NCI-H510A treated with DMSO at 0.1 percent for 48 hours (cell line): ENCODE results near the gene ADAMTS9.
"Not testable (repeated sequence)": the region's sequence is repeated elsewhere in the genome, so short reads cannot be mapped to it uniquely, and the experiment has no call there.

ENCODE experiments used
- DNase-seq: peaks from one replicate; lab custom pipeline; 2025; lab: John Stamatoyannopoulos, UW

Gene ADAMTS9

DNA sequence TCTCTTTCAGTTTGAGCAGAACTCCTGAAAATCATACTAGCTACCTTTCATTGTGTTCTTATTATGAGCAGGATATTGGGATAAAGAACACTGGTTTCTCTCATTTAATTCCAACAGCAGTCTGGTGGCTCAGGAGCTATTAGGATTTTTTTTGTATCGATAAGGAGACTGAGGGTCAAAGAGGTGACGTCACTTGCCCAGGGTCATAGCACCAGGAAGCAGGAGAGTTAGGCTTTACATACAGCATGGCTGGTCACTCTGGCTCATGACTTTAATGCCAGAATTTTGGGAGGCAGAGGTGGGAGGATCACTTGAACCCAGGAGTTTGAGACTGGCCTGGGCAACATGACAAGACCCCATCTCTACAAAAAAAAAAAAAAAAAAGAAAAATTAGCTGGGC, 113.6 kb downstream of the ADAMTS9 start:
- no peak for DNase-seq

DNA sequence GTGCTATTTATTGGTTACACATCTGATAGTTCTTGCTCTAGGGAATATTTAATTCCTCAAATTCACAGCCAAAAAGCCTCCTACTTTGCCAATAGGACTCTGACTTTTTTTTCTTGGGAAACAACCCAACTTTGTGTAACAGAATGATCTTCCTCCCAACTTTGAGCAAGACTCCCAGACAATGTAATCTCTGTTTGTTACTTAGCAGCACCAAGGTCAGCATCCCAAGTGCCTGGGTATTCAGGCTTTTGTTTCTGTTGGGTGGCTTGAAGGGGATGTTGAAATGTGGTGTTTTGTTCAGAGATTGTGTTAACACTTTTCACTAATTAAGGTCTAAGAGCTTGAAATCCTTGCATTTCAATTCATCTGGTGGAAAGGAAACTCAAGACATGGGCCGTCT, 115.8 kb downstream of the ADAMTS9 start:
- DNase-seq, result no peak

DNA sequence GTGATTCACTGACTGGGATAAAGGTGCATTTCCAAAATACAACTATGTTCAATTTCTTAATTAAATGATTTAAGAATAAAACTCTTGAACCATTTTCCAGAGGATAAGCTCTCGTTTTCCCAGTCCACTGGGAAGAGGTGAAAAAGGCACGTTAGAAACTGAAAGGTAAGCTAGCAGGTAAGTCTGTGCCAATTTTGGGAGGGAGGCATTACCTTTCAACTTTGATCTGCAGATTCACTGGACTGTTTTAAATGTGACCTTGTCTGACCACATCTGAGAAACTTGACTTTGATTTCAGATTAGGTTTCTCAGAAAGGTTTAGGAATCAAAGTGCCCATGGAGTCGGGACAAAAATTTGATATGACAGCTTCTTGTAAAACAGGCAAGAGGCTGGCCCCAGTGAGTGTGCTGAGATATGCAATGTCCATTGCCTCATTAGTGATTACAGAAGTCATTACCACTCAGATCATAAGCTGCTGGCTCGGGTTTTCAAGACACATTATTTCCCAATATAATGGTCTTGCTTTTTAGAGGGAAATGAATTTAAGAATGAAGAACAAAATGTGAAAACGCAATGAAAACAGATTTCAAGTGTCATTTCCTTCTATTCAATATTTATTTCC, 118.8 kb downstream of the ADAMTS9 start:
- DNase-seq, result no peak

DNA sequence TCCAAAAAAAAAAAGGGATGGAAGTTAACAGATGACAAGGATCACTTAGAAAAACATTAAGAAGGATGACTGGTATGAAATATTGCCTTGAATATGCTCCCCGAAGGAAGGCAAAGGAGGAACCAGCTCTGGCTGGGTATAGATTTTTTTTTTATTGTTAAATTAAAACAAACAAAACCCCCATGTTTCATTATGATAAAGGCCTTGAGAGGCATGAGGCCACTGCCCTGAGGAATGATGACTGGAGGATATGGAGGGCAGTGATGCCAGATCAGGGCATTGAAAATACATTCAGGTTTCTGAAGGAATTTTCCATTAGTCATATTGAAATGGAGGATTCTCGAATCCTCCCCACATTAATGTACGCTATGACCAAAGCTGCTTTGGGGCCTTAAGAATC, 120.9 kb downstream of the ADAMTS9 start:
- DNase-seq, result no peak

DNA sequence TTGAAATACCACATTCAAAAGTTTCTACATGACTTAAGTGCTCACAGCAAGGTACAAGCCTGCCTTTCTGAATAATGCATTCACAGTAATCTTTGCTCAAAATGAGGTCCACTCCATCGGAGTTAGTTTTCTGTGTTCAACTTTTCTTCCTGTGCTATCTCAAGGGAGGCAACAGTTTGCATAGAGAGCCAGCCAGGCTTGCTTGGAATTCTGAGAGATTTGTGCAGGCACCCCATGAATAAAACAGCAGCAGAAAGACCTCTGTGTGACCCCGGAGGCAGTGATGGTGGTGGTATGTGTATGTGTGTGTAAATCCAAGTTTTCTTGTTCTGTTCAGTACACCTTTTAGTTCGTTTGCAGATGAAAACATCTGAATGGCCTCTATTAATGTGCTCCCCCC, 124.0 kb downstream of the ADAMTS9 start:
- no peak for DNase-seq

DNA sequence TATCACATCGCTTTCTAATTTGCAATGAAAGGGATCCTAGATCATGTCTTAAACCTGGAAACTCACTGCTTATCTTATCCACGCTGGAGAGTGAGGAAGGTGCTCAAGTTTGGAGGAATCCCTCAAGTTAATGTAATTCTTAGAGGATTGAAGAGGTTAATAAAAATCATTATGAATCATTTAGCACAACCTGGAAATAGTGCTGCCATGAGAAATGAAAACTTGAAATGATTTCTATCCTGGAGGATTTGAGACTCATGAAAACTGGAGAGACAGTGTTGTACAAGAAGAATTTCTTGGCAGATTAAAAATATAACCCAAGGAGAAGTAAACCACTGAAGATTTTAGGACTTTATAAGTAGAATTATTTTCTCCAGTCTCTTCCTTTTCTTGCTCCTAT, 125.9 kb downstream of the ADAMTS9 start:
- DNase-seq, result no peak

DNA sequence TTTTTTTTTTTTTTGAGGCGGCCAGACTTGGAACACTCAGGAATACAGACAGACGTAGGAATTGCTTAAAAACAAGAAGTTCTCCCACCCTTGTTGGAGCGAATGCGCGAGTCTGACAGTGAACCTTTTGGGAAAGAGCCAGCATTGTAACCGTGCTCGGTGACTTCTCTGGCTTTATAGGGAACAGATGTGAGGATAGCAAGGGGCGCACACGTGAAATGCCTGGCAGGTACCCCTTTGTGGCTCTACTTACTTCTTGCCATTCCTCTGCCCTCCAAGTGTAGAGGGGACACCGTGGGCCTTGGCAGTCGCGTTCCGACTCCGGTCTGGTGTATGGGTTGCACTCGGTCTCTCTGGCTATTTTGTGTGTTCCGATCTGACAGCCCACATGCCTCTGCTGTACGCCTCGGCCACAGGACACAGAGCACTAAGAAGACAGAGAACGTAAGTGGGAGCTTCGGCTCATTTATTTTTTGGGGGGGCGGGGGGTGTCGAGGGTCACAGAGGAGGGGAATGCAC, 126.4 kb downstream of the ADAMTS9 start:
- no peak for DNase-seq

DNA sequence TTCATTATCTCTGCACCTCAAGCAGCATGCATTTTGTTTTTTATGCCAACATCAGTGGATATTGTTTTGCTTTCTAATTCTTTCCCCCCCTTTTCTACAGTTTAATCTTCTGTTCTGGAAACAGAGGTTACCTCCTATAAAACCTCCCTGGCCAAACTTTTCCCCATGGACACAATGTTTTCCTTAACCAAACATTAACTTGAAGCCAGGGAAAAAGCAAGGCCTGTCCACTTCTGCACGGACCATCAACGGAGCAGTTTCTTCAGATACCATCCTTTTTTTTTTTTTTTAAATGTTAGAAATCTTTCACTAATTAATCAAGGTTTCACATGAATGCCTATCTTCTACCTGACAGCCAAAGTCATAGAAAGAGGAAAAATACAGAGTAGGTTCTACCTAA, 127.0 kb downstream of the ADAMTS9 start:
- no peak for DNase-seq

DNA sequence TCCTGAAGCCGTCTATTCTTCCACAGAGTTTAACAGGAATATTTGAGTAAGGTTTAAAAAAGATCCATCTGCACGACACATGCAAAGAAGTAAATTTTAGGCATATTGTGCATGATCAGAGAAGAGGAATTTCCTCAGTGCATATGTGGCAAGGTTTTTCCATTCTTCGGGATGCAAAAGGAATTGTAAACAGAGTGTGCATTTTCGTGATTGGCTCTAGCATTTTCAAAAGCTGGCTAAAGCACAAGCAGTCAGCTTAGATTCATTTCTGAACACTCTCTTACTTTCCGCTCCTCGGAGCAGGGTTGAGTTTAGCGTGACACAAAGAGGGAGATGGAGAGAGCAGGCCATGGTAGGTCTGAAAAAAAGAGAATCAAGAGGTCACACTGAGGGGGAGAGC, 128.2 kb downstream of the ADAMTS9 start:
- no peak for DNase-seq

DNA sequence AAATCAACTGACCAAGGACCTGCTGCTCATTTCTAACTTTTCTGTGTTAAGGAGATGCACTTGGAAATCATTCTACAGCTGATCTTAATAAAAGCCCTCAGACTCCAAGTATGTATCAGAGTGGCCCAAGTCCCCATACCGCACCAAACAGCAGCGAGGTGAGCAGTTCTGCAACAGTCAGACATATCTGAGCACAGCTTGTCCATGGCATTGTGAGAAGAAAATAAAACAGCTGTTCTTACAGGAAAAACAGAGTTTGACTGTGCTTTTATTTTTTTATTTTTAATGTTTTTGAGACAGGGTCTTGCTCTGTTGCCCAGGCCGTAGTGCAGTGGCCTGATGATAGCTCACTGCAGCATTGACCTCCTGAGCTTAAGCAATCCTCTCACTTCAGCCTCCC, 131.8 kb downstream of the ADAMTS9 start:
- DNase-seq, result no peak

DNA sequence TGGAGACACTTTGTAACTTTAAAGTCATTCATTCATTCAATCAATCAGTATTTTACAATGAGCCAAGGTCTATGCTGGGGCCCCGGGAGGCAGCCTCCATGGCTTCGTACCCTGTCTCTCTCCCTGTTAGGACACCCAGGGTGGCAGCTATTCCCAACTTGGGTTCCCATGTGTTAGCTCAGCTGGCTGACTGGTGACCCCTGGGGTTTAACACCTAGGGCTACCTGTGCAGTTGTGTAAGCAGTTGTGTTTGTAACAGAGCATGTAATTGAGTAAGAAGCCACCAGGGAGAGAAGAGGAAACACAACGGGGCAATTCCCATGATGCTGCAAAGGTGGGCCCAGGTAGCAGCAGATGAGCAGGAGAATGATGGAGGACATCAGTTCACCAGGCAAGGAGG, 132.4 kb downstream of the ADAMTS9 start:
- no peak for DNase-seq

DNA sequence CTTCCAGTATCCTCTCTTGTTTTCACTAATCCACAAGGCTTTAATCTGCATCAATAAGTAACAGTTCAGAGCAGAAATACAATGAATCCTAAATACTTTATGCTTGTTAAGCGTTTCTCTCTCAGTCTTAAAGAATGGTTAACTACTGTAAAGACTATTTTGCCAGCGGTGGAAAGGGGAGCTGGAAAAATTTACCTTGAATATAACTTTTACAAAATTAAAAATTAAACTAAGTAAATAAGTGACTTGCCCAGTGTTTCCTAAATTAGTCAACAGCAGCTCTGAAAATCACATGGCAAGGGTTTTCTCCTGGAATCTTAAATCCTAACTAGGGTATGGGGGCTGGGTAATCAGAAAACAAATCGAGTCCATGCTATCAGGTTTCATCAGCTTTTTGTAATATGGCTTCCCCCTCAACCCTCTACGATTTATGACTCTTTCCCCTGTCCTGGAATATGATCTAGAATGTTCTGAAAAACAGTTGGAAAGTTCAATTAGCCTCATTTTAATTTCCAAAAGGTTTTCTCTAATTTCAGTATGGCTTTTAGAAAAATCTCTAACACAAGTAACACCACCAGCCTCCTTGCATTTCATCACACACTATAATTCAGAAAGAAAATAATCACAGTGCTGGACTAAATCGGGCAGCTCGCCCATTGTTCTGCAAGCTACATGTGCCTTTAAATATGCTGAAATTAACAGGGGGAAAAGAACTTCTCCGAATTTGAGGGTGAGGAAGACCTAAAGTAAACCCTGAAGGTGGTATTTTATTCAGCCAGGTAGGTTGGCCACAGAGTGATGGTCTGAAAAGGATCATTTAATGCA, 133.5 kb downstream of the ADAMTS9 start:
- no peak for DNase-seq

DNA sequence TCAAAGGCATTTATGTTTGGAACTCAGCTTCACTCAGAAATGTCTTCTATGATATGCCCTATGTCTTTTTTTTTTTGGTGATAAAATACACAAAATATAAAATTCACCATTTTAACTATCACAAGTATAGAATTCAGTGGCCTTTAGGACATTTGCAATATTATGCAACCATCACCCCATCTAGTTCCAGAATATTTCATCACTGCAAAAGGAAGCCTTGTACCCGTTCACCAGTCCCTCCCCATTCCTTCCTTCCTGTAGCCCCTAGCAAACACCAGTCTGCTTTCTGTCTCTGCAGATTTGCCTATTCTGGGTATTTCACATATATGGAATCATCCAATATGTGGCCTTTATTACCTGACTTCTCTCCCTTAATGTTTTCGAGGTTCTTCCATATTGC, 134.8 kb downstream of the ADAMTS9 start:
- DNase-seq, result no peak

DNA sequence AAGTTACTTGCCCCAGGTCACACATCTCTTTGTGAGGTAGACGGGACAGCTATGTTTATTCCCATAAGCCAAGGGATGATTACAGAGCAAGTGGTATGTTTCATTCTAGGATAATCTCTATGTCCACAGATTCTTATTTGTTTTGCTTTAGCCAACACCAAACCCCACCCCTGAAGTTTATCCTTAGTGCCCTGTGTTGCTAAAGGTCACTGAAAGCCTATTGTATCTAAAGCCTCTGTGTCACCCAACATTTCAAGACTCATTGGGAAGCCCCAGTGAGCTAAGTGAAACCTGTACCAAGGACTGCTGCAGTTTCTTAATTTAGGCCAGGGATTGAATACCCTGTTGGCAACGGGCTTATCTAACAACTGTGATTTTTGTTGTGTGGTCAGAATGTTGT, 135.6 kb downstream of the ADAMTS9 start:
- no peak for DNase-seq

DNA sequence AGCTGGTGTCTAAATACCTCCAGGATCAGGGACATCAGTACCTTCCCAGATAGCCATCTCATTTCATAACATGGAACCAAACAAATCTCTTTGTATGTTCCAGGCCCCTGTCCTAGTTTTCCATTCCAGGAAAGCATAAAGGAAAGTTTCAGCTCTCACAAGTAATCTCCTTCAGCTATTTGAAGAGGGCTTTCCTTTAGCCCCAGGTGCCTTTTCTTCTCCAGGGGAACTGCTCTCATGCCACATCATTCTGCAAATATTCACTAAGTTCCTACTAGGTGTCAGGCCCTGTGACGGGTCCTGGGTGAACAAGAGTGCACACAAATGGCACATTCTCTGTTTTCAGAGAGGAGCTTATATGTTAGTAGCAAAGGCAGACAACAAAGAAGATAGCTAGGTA, 136.1 kb downstream of the ADAMTS9 start:
- no peak for DNase-seq

DNA sequence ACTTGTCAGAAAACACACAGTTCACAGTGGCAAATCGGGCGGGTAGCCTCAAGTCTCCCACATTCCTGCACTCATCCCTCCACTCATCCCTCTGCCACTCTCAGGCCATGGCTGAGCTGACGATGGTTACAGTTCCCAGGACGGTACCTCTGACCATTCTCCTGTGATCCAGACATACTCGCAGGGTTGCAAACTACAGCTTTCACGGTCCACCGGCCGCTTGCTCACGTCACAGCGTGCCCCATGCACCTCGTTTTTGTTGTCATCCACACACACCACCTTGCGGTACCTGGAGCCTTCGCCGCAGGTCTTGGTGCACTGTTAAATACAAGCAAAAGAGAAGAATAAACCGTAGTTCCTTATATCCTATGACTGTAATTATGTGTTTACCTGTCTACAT, 137.1 kb downstream of the ADAMTS9 start:
- DNase-seq, result no peak

DNA sequence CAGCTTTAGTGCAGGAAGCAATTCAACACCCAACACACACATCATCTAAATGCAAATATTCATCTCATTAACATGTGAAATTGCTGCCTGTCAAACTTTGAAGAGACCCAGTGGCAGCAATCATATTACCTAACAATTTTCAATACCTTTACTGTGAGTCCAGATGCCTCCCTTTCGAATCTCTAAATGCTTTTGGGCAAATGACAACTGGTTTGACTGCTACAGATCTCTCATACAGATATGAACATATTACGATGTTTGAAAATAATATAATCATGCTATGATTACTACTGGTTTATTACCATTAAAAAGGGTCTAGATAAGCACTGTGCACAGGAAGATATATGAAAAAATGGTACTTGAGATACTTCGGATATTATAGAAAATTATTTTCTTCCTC, 137.9 kb downstream of the ADAMTS9 start:
- no peak for DNase-seq

DNA sequence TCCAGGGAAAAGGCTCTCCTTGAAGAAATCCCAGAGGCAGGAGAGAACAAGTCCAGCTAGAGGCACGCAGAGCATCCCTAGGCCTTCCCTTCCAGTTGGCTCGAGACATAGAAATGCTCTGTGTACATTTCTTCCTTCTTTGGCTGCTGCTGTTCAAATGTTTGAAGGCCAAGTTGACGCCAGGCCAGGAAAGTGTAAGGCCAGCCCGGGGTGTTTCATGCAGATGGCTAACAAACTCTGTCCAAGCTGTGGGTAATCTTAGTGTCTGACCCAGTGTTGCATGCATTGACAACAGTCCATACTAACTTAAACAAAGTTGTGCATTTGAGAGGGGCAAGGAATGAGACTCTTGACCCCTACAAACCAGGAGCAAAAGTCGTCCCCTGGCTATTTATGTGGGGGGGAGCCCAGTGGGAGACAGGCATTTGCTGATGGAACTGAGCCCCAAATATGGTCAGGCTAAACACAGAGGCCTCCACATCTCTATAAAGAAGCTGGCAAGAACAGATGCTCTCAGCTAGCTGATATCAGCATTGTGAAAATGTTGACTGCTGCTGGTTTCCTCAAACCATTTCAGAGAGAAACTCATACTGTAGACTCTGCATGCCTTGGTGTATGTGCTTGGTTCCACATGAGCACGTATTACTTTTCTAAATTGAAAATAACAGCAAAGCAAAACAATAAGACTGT, 139.5 kb downstream of the ADAMTS9 start:
- no peak for DNase-seq

DNA sequence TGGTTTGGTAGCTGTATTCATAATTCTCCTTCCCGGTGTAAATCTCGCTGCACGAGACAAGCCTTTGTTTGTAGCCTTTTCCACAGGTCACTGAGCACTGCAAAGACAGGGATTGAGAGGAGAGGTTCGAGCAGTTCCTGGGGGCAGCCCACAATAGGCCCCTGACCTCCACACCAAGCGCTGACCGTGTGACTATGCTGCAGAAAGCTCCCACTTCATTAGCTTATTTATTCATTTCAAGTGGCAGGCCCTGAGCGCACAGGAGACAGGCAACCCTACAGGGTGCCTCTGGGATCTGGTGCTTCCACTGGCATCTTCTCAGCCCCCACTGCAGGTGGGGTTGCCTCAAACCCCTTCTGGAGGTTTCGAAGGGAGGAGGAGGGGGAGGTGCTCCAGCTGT, 140.9 kb downstream of the ADAMTS9 start:
- DNase-seq, result no peak

DNA sequence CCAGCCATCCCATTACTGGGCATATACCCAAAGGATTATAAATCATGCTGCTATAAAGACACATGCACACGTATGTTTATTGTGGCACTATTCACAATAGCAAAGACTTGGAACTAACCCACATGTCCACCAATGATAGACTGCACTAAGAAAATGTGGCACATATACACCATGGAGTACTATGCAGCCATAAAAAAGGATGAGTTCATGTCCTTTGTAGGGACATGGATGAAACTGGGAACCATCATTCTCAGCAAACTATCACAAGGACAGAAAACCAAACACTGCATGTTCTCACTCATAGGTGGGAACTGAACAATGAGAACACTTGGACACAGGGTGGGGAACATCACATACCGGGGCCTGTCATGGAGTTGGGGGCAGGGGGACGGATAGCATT, 142.6 kb downstream of the ADAMTS9 start:
- not testable (repeated sequence) for DNase-seq

DNA sequence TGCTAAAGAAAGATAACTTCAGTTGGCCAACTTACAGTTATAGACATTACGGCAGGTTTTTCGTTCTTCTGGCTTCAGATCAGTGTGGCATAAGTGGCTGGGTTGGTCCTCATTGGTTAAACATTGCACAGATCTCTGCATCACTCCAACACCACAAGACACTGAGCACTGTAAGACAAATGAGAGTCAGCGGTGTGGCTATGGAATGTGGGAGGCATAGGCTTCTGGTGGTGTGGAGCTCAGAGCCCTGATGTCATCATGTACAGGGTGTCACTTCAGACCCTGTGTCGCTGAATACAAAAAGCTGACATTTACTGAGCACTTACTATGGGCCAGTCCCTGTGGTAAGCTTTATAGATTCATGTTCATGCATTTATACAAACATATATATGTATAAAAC, 146.0 kb downstream of the ADAMTS9 start:
- no peak for DNase-seq

DNA sequence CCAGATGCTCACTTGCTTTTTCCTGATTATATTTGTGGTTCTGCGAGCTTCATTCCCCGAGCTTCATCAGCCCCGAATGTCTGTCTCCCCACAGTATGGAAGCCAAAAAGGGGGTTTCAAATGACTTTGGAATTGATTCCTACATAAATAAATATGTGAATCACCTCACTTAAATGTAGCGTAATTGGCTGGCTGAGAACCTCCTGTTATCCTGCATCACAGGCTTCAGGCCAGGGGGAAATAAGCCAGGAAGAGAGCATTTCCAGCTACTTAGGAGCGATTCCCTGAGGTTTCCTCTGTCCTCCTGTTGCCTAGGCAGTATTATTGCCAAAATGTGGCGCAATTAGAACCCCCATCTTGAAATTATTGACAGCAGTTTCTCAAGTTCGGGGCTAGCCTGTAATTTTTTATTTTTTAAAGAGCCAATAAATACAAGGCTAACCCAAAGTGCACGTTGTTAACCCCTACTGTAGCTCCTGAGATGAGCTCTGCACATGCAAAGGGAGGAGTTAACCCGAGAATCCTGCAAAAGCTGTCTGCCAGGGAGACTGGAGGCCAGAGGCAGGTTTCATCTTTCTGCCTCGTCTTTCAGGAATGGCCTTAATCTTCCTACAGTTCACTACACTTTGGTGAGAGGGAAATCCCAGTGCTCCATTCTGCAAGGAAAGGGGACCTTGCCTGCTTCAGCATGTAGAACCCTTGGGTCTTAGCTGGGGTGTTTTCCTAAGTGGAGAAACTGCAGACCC, 148.2 kb downstream of the ADAMTS9 start:
- DNase-seq, result no peak
